ENCODE results near the gene MSANTD1. TPM values are rescaled to one million over a fixed set of nuclear protein-coding genes. Genes with fewer than 3 reads are reported as not detected.

The MSANTD1 gene
- total RNA-seq, 1 experiment from 2014 or later = 0.71 TPM

DNA sequence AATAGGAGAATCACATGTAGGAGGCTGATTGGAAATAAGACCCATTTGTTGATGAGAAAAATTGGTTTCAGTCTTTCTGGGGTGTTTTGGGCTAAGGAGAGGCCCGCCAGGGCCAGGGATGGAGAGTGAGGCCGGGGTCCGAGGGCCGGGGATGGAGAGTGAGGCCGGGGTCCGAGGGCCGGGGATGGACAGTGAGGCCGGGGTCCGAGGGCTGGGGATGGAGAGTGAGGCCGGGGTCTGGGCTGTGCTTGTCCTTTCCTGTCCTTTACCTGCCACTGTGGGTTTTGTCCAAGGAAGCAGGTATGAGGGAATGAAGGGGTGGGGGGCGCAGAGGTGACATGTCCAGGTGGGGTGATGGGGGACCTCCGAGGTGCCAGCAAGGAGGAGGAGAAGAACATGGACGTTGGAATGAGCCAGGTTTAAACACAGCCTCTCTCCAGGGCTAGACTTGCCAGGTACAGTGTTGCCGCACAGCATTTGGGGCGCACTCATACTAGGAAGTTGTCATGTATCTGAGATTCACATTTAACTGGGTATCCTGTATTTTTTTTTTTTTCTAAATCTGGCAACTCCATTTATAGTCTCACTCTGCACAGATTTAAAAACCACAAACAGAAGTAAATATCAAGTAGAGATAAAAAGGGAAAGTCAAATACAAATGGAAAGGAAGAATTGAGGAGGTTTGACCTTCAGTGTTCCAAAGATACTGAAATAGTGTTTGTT is 52.7 kb downstream of the MSANTD1 start:
- Histone ChIP-seq H2AFZ (ENCODE audit: low read depth, low read length, poor library complexity, severe bottlenecking) (no peak overlapping the region), H4K20me1 (ENCODE audit: insufficient read depth) (no peaks in the 10 kb centered on the region), H3K27ac (ENCODE audit: low read depth, low read length) (no peak overlapping the region), H3K4me2 (ENCODE audit: low read length) (no peak overlapping the region), H3K79me2 (ENCODE audit: insufficient read depth, low read length) (peaks cover 21% of the 10 kb centered on the region; the same call in 1 of the 2 replicates), H3K36me3 (ENCODE audit: control insufficient read depth in 1 of 2, insufficient read depth in 2 of 2, low read length in 2 of 2) (no peaks in the 10 kb centered on the region), H3K27me3 (ENCODE audit: insufficient read depth, low read length) (no peaks in the 10 kb centered on the region), H3K9ac (ENCODE audit: low read length) (no peak overlapping the region), H3K4me1 (ENCODE audit: control insufficient read depth in 1 of 2, insufficient read depth in 2 of 2, low read length in 2 of 2) (peaks cover 0 to 10% of the 10 kb centered on the region in 2 experiments; a peak in 1 of 4 replicates), H3K4me3 (replicated peaks in 1 of 2; ENCODE audit: low read depth in 1 of 2, low read length in 2 of 2) (no peak overlapping the region), H3K9me2 (ENCODE audit: insufficient read depth) (no peaks in the 10 kb centered on the region), H3K9me3 (ENCODE audit: control insufficient read depth in 1 of 2, insufficient read depth in 1 of 2, low read depth in 1 of 2, low read length in 2 of 2) (no peaks in the 10 kb centered on the region; a peak in 1 of 4 replicates)
- ChIA-PET CTCF (no interaction called here), POLR2A (no interaction called here), RAD21 (ENCODE audit: low non-redundant PET in 1 of 2, low total read pairs in 2 of 2, uncharacterized antibody in 2 of 2, unreplicated experiment in 2 of 2) (no interaction called here)
- TF ChIP-seq ZFX (IDR thresholded peaks at IDR 0.05) (no peak), TCF7L2 (IDR thresholded peaks at IDR 0.05; ENCODE audit: borderline replicate concordance, extremely low read depth, insufficient read depth, insufficient read length) (no peak)
- intact Hi-C loops (cut with micrococcal nuclease) = no loop called here
- DNase-seq (ENCODE audit: low read depth, low spot score) (no peak), ATAC-seq (no peak)
- BruUV-seq (replicated peaks) = no TSS peak

DNA sequence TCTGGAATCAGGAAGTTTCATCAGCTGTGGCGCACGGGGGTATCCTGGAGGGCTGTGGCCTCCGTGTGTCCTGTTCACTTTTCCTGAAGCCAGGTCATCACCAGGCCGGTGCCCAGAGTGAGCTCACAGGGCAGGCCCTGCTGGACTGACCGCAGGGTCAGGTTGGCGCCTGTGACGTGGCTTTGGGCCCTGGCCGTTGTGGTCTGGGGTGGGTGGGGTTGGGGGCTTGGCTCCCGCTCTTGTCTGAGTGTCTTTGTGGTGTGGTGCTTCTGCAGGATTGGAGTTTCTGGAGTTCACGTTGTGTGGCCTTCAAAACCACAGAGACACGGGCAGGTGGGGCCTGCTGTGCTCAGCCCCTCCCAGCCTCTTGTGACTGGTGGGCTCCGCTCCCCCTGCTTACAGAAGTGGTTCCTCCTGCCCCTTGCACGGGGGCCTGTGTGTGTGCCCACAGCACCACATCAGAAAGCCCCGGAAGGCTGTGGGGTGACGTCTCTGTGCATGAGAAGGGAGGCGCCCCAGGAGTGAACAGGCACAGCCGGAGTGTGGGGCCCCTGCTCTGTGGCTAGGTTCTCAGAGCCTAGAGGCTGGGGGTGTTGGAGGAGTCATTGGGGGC is 53.3 kb downstream of the MSANTD1 start:
- peaks cover 27% of the 10 kb centered on the region; the same call in 1 of the 2 replicates for H3K79me2 ChIP-seq (ENCODE audit: insufficient read depth, low read length)
- BruUV-seq (replicated peaks) = no TSS peak
- peaks cover 0 to 10% of the 10 kb centered on the region in 2 experiments; a peak in 1 of 4 replicates for H3K4me1 ChIP-seq (ENCODE audit: control insufficient read depth in 1 of 2, insufficient read depth in 2 of 2, low read length in 2 of 2)
- no peak overlapping the region for H3K4me2 ChIP-seq (ENCODE audit: low read length)
- no peak overlapping the region for H2AFZ ChIP-seq (ENCODE audit: low read depth, low read length, poor library complexity, severe bottlenecking)
- no peaks in the 10 kb centered on the region for H4K20me1 ChIP-seq (ENCODE audit: insufficient read depth)
- intact Hi-C loops (cut with micrococcal nuclease) = no loop called here
- CTCF ChIA-PET = no interaction called here
- H3K9me2 ChIP-seq (ENCODE audit: insufficient read depth) = no peaks in the 10 kb centered on the region
- RAD21 ChIA-PET (ENCODE audit: low non-redundant PET in 1 of 2, low total read pairs in 2 of 2, uncharacterized antibody in 2 of 2, unreplicated experiment in 2 of 2) = no interaction called here
- POLR2A ChIA-PET = no interaction called here
- DNase-seq (ENCODE audit: low read depth, low spot score) (no peak), ATAC-seq (no peak)
- no peaks in the 10 kb centered on the region for H3K36me3 ChIP-seq (ENCODE audit: control insufficient read depth in 1 of 2, insufficient read depth in 2 of 2, low read length in 2 of 2)
- no peak overlapping the region for H3K27ac ChIP-seq (ENCODE audit: low read depth, low read length)
- TF ChIP-seq SP1 (IDR thresholded peaks at IDR 0.05; ENCODE audit: low read depth) = no peak
- no peaks in the 10 kb centered on the region; a peak in 1 of 4 replicates for H3K9me3 ChIP-seq (ENCODE audit: control insufficient read depth in 1 of 2, insufficient read depth in 1 of 2, low read depth in 1 of 2, low read length in 2 of 2)
- no peak overlapping the region for H3K9ac ChIP-seq (ENCODE audit: low read length)
- H3K27me3 ChIP-seq (ENCODE audit: insufficient read depth, low read length) = no peaks in the 10 kb centered on the region
- H3K4me3 ChIP-seq (replicated peaks in 1 of 2; ENCODE audit: low read depth in 1 of 2, low read length in 2 of 2) = no peak overlapping the region

Measured in HCT116 (cell line).